Erythroblast (primary cell): ENCODE data around the gene SF3A1.

Source experiments
- GATA1 ChIP-seq: IDR thresholded peaks from 2 replicates; pipeline ENCODE4 v1.6.1; 2011; ENCODE audit warnings: low read depth, mild to moderate bottlenecking, control low read depth, low read length, moderate library complexity
- POLR2A ChIP-seq: IDR thresholded peaks from 2 replicates; pipeline ENCODE4 v1.6.1; 2011; ENCODE audit warnings: mild to moderate bottlenecking, low read length

GRCh38 chr22:30393322-30393680 is 36.6 kb upstream of the SF3A1 start:
- no peak for TF ChIP-seq POLR2A
- no peak for TF ChIP-seq GATA1
